HG02798 (cell line): ENCODE measurements around the gene PSMD7.

Source experiments
- ATAC-seq: cut with Tn5 transposase; IDR thresholded peaks from one replicate; pipeline ENCODE4 v1.9.1; 2021; ENCODE audit warnings: mild to moderate bottlenecking; ENCODE audit not compliant: unreplicated experiment, poor library complexity

PSMD7 gene

DNA sequence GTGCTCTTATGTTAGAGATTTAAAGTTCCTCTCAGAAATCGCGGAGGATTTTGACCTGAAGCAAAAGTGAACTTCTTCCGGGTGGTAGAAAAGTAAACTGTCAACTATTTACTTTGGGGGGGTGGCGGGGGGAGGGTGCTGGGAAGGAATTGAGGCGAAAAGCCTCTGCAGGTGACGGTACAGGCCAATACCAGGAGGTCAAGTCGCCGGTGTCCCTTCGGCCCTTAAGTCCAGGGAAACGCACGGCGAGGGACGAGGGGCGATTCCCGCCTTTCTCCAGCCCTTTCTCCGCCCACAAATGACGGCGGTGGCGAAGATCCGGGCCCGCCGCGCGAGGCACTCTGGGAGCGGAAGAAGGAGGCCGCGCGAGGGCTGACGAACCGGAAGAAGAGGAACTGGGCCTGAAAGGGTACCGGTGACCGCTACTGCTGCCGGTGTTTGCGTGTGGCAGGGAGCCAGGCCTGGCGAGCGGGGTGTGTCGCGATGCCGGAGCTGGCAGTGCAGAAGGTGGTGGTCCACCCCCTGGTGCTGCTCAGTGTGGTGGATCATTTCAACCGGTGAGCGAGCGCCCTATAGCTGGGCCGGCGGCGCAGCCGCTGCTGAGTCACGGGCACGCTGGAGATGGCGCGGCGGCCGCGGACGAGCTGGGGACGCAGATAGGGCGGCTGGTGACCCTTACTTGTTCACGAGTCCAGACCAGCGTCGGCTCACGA, at the start of gene PSMD7:
Gene PSMD7, plus strand, starts transcription at position 383 of the 713 bp plus-strand sequence. Its CDS starts 101 bp downstream, at position 484.
- peak; percentile 96 for ATAC-seq

DNA sequence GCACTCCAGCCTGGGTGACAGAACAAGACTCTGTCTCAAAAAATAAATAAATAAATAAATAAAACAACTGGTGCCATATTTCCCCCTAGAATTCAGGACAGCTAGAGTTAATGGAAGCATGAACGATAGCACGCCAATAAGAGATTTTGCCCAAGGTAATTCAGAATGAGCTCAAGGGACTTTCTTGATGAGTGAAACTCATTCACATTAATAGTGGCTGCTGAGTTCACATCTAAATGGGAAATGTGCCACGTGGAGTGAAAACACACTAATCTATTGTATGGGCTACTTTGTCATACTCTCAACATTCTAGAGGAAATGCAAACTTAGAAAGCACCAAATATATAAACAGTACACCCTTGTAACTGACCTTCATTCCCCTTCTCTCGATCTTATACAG, 47.4 kb upstream of the PSMD7 start:
- no peak for ATAC-seq

DNA sequence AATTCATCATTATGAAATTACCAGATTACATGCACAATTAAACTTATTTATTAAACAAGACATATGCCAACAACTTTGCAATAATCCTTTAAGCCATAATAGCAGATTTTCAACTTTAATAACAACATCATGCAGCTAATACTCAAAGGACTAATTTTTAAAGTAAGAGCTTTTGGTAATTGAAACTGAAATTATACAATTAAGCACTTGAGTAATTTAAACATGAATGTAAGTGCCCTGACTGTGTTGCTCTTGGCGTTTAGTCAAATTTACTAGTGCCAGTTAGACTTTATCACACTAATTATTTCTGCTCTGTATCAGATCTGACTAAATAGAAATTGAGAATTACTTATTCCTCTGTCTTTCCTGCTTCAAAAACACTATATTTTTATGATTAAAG, 46.8 kb upstream of the PSMD7 start:
- ATAC-seq, result no peak

DNA sequence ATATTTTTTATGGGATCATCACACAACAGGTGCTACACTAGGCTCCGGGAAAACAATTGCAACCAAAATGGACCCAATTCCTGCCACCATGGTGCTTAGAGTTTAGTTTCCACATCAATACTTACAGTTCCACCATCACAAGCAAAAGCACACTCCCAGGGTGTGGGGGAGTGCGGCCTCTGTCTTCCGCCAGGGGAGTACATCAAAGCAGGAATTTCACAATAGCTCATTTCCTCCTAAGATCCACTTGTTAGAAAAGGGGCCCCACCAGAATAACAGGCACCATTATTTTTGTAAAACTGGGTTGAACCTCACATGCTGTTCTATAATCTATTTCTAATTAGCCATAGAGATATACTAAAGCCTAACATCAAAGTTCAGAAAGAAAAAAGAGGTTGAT, 44.3 kb upstream of the PSMD7 start:
- ATAC-seq, result no peak

DNA sequence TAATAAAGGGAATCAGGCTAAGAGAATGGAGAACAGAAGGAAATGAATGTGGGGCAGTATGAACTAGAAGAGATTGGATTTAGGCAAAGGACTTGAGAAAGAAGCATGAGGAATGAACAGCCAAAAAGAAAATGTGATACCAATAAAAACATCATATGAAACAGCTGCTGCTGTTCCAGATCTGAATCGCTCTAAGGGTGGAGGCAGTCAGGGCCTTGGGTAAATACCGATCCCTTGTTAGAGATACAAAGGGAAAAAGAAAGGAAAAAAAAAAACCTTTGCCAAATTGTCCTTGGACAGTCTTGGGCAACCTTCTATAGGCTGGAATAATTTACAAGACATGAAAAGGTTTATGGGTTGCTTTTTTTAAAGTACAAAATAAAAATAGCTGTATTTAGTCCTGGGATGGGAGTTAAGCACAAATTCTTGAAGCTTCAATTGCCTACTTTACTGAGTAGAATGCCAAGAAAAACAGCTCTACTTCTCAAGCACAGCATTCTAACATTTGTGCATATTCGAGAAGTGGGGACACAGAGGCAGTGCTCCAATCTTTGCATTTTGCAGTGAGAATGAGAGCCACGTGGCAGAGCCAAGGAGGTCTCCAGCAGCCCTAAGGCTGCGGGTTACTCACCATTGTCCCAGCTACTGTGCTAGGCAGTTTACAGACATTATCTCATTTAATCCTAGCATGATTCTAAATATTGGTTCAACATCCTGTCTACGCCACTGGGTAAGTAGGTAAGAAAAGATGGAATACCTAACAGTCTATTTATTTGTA, 43.3 kb upstream of the PSMD7 start:
- no peak for ATAC-seq

DNA sequence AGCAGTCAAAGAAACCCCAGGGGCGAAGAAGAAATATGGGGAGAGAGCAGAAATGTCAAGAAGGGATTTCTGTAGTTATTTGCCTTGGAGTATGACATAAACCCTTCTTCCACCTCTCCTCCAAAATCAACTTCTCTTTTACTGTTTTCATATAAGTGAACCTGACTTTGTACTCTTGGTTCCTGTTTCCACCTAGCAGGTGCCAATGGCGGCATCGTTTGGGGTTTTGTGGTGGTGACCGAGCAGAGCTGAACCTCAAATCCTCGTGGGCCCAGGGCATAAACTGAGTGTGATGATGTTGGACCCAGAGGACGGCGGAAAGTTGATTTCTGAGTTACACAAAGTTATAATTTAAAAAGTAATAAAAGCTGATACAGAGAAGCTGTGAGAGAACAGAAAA, 39.6 kb upstream of the PSMD7 start:
- no peak for ATAC-seq

DNA sequence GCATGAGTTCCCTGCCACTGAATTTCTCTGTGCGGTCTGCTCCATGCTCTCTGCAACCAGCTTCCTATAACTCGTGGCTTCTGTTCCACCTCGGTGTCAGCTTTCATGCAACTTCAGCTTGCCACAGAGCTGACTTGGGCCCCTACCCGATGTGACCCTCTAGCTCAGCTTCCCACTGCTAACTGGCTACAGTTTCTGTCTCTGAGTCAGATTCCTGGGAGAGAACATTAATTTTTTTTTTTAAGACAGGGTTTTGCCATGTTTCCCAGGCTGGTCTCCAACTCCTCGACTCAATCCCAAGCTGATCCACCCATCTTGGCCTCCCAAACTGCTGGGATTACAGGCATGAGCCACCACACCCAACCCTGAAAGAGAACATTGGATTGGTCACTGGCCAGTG, 35.5 kb upstream of the PSMD7 start:
- ATAC-seq, result no peak

DNA sequence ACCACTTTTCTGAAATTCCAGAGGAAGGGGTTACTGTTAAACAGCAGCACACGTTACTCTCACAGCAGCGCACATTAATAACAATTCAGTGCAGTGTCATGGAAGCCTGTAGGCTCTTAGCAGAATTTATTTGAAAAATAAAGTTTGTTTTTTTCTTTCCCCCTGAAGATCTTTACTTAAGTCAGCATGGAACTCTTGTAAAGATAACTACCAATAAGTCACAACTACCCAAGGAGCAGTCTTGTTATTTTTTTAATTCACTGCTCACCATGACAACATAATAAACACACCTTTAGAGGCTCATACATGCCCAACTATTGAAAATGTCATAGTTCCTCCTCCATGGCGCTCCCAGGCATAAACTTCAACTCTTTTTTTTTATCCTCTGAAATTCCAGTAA, 31.8 kb upstream of the PSMD7 start:
- ATAC-seq, result no peak

DNA sequence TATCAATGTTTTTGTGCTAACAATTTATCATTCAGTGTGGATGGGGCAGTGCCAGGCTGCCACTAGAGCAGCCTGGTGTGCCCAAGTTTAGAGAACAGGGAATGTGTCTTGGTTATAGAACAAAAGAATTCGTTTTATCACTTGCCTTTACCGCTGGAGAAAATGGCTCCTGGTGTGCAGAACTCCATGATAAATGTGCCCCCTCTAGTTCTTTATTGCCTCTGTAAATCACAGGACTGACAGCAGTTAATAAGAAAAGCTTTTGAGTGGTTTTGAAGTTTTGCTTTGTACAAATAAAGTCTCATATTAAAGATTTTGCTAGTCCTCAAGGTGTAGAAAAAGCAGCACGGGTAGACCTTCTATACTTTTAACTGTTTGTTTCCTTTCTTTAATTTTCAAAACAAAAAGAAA, 28.2 kb upstream of the PSMD7 start:
- ATAC-seq, result no peak

DNA sequence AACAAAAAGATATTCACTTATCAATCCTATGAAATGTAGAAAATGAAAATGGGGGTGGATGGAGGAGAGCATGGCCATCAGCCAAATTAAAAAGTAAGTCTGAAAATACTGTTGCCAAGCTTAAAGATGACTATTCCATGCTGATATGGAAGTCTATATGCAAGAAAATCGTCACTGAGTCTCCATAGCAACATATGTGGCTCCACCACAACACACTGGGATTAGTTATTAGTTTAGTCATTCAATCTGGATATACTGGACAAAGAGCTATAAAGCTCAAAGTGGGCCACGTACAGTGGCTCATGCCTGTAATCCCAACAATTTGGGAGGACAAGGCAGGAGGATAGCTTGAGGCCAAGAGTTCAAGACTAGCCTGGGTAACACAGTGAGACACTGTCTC, 24.7 kb upstream of the PSMD7 start:
- no peak for ATAC-seq

DNA sequence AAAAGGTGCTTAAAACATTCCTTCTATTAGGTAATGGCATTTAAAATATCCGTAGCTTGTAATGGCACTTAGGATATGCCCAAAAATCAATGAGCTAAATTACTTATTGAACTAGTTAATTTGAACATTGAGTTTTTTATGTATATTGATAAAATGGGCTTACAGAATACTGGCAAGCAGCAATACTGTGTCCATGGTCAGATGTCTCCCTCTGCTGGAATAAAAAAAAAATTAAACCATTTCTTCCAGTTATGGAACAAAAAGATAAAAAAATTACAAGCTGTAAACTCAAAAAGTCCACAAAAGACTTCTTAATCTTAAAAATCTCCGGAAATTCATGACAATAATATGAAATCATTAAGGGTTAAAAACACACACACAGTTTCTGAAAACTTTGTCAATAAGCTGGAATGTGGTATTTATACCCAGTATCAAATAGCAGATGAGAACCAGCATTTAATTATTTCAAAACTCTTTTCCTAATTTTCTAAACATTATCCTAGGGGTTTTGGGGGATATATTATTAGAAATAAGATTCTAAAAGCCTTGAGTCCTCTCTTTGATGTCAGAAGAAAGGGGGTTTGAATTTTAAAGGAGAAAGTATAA, 21.5 kb upstream of the PSMD7 start:
- no peak for ATAC-seq

DNA sequence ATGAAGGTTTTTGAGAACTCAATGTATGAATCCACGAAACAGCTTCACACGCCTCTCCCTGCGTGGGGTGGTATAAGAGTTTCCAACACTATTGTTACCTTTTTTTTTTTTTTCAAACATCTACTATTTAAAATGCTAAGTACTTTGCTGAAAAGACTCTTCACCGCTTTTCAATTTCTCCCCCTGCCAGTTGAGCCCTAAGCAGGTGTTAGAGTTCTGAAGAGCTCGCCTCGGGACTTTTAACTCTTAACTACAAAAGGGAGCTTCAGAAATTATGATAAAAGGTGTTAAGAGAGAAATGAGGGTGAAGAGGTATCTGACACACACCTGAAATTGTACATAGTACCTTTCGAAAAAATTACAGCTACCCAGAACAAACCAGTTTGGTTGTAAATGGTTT, 20.9 kb upstream of the PSMD7 start:
- ATAC-seq, result no peak

DNA sequence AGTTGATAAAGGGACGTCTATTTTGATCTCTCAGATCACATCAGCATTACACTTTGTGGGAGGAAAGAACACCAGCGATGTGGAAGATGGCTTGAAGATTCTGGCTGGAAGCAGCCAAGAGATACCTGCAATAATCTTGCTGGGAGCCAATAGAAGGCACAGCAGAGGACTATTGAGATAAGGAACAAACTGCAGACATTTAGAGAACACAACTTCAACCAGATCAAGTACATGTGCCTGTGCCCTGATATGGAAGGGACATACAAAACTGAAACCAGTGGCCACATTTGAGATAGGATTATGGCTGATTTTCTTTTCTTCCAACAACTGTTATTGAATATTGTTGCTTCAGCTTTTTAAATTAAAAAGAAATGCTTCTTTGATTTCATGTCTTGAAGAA, 18.6 kb upstream of the PSMD7 start:
- ATAC-seq, result no peak

DNA sequence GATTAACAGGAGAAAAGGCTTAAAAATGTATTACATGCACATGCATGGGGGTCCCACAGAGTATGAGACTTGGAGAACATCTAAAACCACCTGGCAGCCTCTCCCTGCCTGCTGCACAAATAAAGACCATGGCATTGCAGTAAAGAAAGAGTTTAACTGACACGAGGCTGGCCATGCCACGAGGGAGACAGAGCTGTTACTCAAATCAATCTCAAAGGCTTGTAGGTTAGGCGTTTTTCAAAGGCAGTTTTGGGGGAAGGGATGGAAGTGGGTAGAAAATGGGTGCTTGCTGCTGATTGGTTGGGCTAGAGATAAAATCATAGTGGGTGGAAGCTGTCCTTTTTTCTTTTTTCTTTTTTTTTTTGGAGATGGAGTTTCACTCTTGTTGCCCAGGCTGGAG, 17.3 kb upstream of the PSMD7 start:
- ATAC-seq, result no peak

DNA sequence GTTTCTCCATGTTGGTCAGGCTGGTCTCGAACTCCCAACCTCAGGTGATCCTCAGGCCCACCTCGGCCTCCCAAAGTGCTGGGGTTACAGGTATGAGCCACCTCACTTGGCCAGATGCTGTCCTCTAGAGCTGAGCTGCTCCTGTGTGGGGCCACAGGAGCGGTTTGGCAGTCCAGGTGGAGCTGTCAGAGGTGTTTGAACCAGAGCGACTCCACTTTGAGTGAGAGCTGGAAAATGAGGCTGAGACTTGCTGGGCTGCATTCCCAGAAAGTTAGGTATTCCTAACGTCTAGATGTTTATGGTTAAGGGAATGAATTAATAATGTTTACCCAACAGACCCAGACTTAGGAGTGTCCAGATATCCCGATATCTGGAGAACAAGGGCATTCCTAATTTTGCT, 16.8 kb upstream of the PSMD7 start:
- no peak for ATAC-seq

DNA sequence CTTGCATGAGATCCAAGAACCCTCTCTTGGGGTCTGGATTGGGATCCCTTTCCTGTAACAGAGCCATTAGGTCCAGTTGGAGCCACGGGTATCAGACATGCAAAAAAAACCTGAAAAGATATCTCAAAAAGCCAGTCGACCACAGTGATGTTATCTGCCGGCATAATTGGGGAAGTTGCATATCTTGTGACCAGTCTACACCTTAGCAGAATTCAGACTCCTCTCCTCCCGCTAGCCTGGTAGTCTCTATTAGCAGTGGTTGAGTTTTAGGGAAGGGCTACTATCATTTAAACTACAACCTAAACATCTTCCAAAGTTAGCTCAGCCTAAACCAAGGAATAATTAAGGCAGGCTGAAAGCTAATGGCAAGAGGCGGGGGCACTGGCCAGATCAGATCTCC, 16.2 kb upstream of the PSMD7 start:
- no peak for ATAC-seq

DNA sequence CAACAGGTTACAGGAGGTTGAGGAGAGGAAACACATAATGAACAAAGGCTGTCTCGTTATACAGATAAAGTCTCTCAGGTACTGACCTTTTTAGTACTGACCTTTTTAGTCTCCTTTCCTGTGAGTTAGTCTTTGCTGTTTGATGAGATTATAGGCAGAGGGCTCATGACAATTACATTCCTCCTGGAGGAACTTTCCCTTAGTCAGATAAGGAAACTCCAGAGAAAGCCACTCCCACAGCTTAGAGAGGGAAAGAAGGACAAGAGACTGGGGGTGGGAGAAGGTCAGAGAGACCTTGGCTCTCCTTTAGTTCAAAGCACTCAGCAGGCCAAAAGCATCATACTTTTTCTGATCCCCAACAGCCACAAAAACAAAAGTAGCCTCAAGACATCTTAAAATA, 15.3 kb upstream of the PSMD7 start:
- no peak for ATAC-seq

DNA sequence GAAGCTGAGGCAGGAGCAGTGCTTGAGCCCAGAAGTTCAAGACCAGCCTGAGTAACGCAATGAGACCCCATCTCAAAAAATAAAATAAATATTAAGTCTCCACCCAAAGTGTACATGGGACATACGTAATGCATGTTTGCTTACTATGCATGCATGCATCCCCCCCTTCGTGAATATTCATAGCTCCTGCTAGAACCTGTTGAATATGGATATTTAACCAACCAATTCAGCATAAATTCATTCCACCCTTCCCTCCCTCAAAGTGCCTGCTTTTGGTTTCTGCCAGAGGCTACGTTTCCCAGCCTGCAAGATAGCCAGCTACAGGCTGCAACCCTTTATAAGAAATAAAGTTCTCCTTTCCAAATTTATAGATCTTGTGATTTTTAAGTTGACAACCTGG, 12.9 kb upstream of the PSMD7 start:
- no peak for ATAC-seq

DNA sequence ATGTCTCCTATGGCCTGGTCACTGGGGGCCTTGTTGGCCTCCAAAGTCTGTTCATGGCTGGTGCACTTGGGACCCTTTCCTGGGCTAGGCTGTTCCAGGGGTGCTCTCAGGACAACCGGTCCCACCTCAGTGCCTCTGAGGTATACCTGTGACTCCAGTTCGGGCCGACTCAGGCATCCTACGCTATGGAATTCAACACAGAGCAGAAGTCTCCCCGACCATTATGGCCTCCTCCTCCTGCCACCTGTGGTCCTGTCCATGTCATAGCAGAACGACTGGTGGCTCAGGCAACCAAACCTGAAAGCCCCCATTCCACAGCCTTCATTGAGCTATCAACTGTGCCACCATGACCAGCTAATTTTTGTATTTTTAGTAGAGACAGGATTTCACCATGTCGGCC, 8.5 kb upstream of the PSMD7 start:
- ATAC-seq, result no peak

DNA sequence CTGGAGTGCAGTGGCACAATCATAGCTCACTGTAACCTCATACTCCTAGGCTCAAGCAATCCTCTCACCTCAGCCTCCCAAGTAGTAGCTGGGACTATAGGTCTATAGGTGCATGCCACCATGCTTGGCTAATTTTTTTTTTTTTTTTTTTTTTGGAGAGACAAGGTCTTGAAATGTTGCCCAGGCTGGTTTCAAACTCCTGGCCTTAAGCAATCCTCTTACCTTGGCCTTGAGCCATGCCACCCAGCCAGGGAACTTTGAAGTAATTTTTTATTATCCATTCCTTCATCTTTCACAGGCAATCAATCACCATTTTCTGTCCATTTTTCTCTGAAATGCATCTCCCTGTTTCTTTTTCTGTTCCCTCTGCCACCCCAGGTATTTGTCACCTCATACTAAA, 6.3 kb upstream of the PSMD7 start:
- no peak for ATAC-seq

DNA sequence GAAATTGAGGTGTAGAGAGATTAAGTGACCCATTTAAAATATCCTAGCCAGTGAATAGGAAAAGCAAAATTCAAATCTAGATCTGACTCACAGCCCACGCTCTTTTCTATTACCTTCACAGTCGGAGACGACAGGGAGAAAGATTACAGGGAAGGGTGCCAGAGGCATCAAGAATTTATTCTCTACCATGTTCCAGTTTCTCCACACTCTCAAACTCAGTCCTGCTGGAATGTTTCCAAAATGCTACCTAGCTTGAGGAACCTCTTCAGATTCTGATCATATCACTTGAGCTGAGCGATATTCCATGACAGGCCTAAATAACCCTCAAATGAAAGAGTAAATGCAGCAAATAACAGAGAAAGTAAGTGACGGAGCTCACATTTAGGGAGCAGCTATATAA, 5.4 kb upstream of the PSMD7 start:
- no peak for ATAC-seq
